Activated T-cell treated with anti-CD3 and anti-CD28 coated beads, Interleukin-2, amount 50 U/mL, for 72 hours (primary cell): Measurements from ENCODE around the gene EHMT2. TPM values are rescaled to one million over a fixed set of nuclear protein-coding genes. Genes with fewer than 3 reads are reported as not detected.
"Not testable (repeated sequence)": the region's sequence is repeated elsewhere in the genome, so short reads cannot be mapped to it uniquely, and the experiment has no call there.

Source experiments
- ATAC-seq, 2 donors: fragments of 150-1000 bp; cut with Tn5 transposase; replicated peaks in 1 of 2; 2 replicates each; pipeline ENCODE4 v1.10.0; 2021; ENCODE audit warnings: moderate library complexity in 2 of 2, mild to moderate bottlenecking in 1 of 2
- DNase-seq, 2 donors: peaks; one replicate each; pipeline ENCODE4 v3.0.0; 2021 to 2022; ENCODE audit warnings: mixed read lengths in 1 of 2
- H3K27ac Mint-ChIP-seq: one replicate; pipeline ENCODE4 v1.8.0; 2022; ENCODE audit warnings: mild to moderate bottlenecking, moderate library complexity, mixed read lengths
- H3K27me3 Mint-ChIP-seq: one replicate; pipeline ENCODE4 v1.8.0; 2022; ENCODE audit warnings: low read depth, mixed read lengths
- H3K36me3 Mint-ChIP-seq, 2 donors: one replicate each; pipeline ENCODE4 v1.8.0; 2022; ENCODE audit warnings: mixed read lengths in 2 of 2, mild to moderate bottlenecking in 1 of 2; ENCODE audit not compliant: insufficient read depth in 2 of 2
- H3K4me1 Mint-ChIP-seq: one replicate; pipeline ENCODE4 v1.8.0; 2022; ENCODE audit warnings: low read depth, mixed read lengths
- H3K4me3 Mint-ChIP-seq, 2 donors: one replicate each; pipeline ENCODE4 v1.8.0; 2022; ENCODE audit warnings: mild to moderate bottlenecking in 2 of 2, mixed read lengths in 2 of 2, moderate library complexity in 2 of 2
- H3K9me3 Mint-ChIP-seq, 2 donors: one replicate each; pipeline ENCODE4 v1.8.0; 2022; ENCODE audit warnings: mixed read lengths in 2 of 2
- total RNA-seq, 2 donors: library from RNA; stranded (reverse); gene quantifications; one replicate each; pipeline ENCODE4 v1.2.3, GENCODE V29; 2022

EHMT2 gene
- total RNA-seq = 10 to 100 TPM; 49.2 to 64.7 TPM

GRCh38 chr6:31897612-31898382 lies at the start of gene EHMT2:
Gene EHMT2, minus strand, starts transcription at chr6:31897698. Its CDS starts 21 bp downstream, at chr6:31897677.
- Mint-ChIP-seq H3K9me3 (no peaks in the 10 kb centered on the region), H3K4me3 (peak within 1 kb of the TSS; percentile 97 to 98), H3K36me3 (peaks cover 0 to 9% of the 10 kb centered on the region in 2 donors), H3K27ac (peak within 1 kb of the TSS; percentile 97), H3K4me1 (peaks cover 39% of the 10 kb centered on the region), H3K27me3 (no peaks in the 10 kb centered on the region)
- peak; percentile 90 to 91 for DNase-seq
- ATAC-seq = peak; percentile 75 to 77

- DNase-seq = no peak
- Mint-ChIP-seq H3K4me3 (no peak overlapping the region), H3K4me1 (peaks cover 14% of the 10 kb centered on the region), H3K9me3 (no peaks in the 10 kb centered on the region), H3K36me3 (no peaks in the 10 kb centered on the region), H3K27ac (no peak overlapping the region), H3K27me3 (peaks cover 25% of the 10 kb centered on the region)
- ATAC-seq = no peak
These were observed 49.7 kb upstream of the EHMT2 start for GRCh38 chr6:31947070-31947675.

DNA sequence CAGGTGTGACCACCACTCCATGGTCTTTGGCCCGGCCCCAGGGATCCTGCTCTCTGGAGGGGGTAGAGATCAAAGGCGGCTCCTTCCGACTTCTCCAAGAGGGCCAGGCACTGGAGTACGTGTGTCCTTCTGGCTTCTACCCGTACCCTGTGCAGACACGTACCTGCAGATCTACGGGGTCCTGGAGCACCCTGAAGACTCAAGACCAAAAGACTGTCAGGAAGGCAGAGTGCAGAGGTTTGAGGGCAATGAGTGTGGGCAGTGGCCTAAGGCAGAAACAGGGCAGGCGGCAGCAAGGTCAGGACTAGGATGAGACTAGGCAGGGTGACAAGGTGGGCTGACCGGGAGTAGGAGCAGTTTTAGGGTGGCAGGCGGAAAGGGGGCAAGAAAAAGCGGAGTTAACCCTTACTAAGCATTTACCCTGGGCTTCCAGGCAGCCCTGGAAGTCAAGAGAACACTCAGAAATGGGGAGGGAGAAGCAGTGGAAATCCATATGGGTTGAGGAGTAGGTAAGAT lies 48.9 kb upstream of the EHMT2 start:
- ATAC-seq = no peak
- Mint-ChIP-seq H3K27ac (no peak overlapping the region), H3K4me1 (peaks cover 14% of the 10 kb centered on the region)

GRCh38 chr6:31945507-31946369 lies 48.2 kb upstream of the EHMT2 start, which contains the start of gene CFB:
Gene CFB, plus strand, starts transcription at chr6:31946095. Its CDS starts 127 bp downstream, at chr6:31946222.
- no peaks in the 10 kb centered on the region for H3K9me3 Mint-ChIP-seq
- H3K4me1 Mint-ChIP-seq = peaks cover 14% of the 10 kb centered on the region
- peaks cover 27% of the 10 kb centered on the region for H3K27me3 Mint-ChIP-seq
- no peak for DNase-seq
- peak in 1 of 2 donors; percentile 18 for ATAC-seq
- H3K36me3 Mint-ChIP-seq = no peaks in the 10 kb centered on the region
- H3K27ac Mint-ChIP-seq = no peak within 1 kb of the TSS
- no peak within 1 kb of the TSS for H3K4me3 Mint-ChIP-seq

More for the DNA sequence above, 48.9 kb upstream of the EHMT2 start:
- H3K36me3 Mint-ChIP-seq = no peaks in the 10 kb centered on the region
- H3K9me3 Mint-ChIP-seq = no peaks in the 10 kb centered on the region
- peaks cover 27% of the 10 kb centered on the region for H3K27me3 Mint-ChIP-seq
- no peak for DNase-seq
- no peak overlapping the region for H3K4me3 Mint-ChIP-seq

- ATAC-seq (no peak), DNase-seq (no peak)
- Mint-ChIP-seq H3K4me3 (no peak overlapping the region), H3K36me3 (no peaks in the 10 kb centered on the region), H3K27ac (no peak overlapping the region), H3K27me3 (peaks cover 27% of the 10 kb centered on the region), H3K4me1 (peaks cover 14% of the 10 kb centered on the region), H3K9me3 (no peaks in the 10 kb centered on the region)
These were observed 47.6 kb upstream of the EHMT2 start for GRCh38 chr6:31945154-31945506.

GRCh38 chr6:31943742-31944141 lies 46.2 kb upstream of the EHMT2 start:
- no peak overlapping the region for H3K27ac Mint-ChIP-seq
- H3K9me3 Mint-ChIP-seq = no peaks in the 10 kb centered on the region
- no peaks in the 10 kb centered on the region for H3K36me3 Mint-ChIP-seq
- H3K4me1 Mint-ChIP-seq = peaks cover 14% of the 10 kb centered on the region
- H3K27me3 Mint-ChIP-seq = peaks cover 27% of the 10 kb centered on the region
- no peak overlapping the region for H3K4me3 Mint-ChIP-seq
- DNase-seq = no peak
- ATAC-seq = no peak

DNA sequence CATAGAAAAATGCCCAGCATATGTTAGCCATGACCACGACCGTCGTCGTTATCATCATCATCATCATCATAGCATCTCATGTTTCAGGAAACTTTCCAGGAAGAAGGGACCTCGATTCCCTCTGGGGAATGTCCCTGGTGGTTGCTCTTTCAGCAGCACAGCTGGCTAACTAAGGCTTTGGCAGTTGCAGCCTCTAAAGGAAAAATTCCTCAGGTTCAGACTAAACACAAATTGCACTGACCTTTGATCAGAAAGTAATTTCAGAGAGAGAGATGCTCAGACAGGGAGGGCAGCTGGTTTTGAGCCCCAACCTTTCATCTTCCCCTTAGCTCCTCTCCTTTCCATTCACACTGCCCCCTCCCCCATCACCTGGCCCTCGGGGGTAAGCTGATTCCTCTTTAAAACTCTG lies 42.8 kb upstream of the EHMT2 start:
- ATAC-seq = no peak
- Mint-ChIP-seq H3K9me3 (no peaks in the 10 kb centered on the region), H3K4me3 (no peak overlapping the region), H3K27ac (no peak overlapping the region), H3K27me3 (peaks cover 17% of the 10 kb centered on the region), H3K4me1 (peaks cover 2% of the 10 kb centered on the region), H3K36me3 (no peaks in the 10 kb centered on the region)
- no peak for DNase-seq

DNA sequence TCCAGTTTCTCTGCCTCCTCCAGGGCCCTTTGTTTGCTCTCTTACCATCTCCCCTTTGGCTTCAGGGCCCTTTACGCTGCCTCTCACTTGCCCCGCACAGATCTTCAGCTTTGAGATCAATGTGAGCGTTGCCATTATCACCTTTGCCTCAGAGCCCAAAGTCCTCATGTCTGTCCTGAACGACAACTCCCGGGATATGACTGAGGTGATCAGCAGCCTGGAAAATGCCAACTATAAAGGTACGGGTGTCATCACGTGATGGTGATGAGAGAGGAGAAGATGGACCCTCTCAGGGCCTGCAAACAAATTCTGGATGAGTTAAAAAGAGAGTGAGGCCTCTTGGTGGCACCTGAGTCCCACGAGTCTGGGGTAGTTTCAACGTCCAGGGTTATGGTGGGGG lies 38.3 kb upstream of the EHMT2 start:
- Mint-ChIP-seq H3K27ac (no peak overlapping the region), H3K4me1 (no peaks in the 10 kb centered on the region), H3K4me3 (no peak overlapping the region)

GRCh38 chr6:31935021-31935420 lies 37.5 kb upstream of the EHMT2 start:
- Mint-ChIP-seq H3K4me3 (no peak overlapping the region), H3K27me3 (no peaks in the 10 kb centered on the region), H3K36me3 (no peaks in the 10 kb centered on the region), H3K9me3 (no peaks in the 10 kb centered on the region), H3K4me1 (no peaks in the 10 kb centered on the region), H3K27ac (no peak overlapping the region)
- DNase-seq = no peak
- ATAC-seq = no peak

More for the DNA sequence above, 38.3 kb upstream of the EHMT2 start:
- DNase-seq (no peak), ATAC-seq (no peak)
- no peaks in the 10 kb centered on the region for H3K27me3 Mint-ChIP-seq
- no peaks in the 10 kb centered on the region for H3K9me3 Mint-ChIP-seq
- no peaks in the 10 kb centered on the region for H3K36me3 Mint-ChIP-seq

- DNase-seq = no peak
- Mint-ChIP-seq H3K27ac (no peak overlapping the region), H3K27me3 (no peaks in the 10 kb centered on the region), H3K36me3 (no peaks in the 10 kb centered on the region), H3K4me1 (no peaks in the 10 kb centered on the region), H3K9me3 (no peaks in the 10 kb centered on the region), H3K4me3 (no peak overlapping the region)
- ATAC-seq = no peak
These were observed 36.0 kb upstream of the EHMT2 start for GRCh38 chr6:31933537-31933936.

GRCh38 chr6:31932137-31932536 lies 34.6 kb upstream of the EHMT2 start:
- not testable (repeated sequence) for H3K4me1 Mint-ChIP-seq, H3K4me3 Mint-ChIP-seq, H3K27ac Mint-ChIP-seq, H3K9me3 Mint-ChIP-seq, H3K36me3 Mint-ChIP-seq, ATAC-seq, DNase-seq, H3K27me3 Mint-ChIP-seq

GRCh38 chr6:31930962-31931361 lies 33.5 kb upstream of the EHMT2 start:
- Mint-ChIP-seq H3K36me3 (no peaks in the 10 kb centered on the region), H3K27me3 (no peaks in the 10 kb centered on the region), H3K9me3 (no peaks in the 10 kb centered on the region), H3K4me3 (no peak overlapping the region), H3K27ac (no peak overlapping the region), H3K4me1 (no peaks in the 10 kb centered on the region)
- ATAC-seq (no peak), DNase-seq (no peak)

DNA sequence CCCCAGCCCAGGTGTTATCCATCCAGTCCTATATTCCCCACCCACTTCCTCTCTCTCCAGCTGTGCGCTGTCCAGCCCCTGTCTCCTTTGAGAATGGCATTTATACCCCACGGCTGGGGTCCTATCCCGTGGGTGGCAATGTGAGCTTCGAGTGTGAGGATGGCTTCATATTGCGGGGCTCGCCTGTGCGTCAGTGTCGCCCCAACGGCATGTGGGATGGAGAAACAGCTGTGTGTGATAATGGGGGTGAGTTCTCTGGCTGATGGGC lies 31.1 kb upstream of the EHMT2 start:
- H3K4me1 Mint-ChIP-seq = no peaks in the 10 kb centered on the region

More for the DNA sequence above, 31.1 kb upstream of the EHMT2 start:
- no peak overlapping the region for H3K27ac Mint-ChIP-seq
- H3K36me3 Mint-ChIP-seq = no peaks in the 10 kb centered on the region
- no peak overlapping the region for H3K4me3 Mint-ChIP-seq
- DNase-seq (no peak), ATAC-seq (no peak)
- no peaks in the 10 kb centered on the region for H3K27me3 Mint-ChIP-seq
- H3K9me3 Mint-ChIP-seq = no peaks in the 10 kb centered on the region
